ENCODE results near the gene CCDC178. TPM values are rescaled to one million over a fixed set of nuclear protein-coding genes. Genes with fewer than 3 reads are reported as not detected.

Gene CCDC178
- total and polyA plus RNA-seq, 2 of the 4 experiments (the other 2 are of a cell fraction): not detected

DNA sequence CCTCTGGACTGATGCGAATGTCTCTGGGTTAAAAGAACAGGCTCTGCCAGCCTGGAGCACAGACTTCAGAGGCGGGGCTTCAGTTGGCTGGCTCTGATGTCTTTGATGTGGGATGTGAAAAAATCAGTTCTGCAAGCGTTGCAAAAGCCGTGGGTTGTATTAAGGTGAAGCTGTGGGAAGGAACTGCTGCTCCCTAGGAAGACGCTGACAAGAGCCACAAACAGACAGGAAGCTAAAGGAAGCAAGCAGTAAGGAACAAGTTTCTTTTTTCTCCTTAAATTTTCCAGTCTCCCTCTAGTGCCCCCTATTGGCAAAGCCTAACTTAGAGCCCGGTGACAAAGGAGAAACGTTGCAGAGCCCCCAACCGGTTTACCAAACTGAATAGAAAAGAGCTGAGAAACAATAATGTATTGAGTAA is 239.0 kb downstream of the CCDC178 start:
- H3K18ac ChIP-seq (ENCODE audit: low read depth, low read length): no peak overlapping the region
- H3K27ac ChIP-seq (ENCODE audit: insufficient read depth, low read length): no peak overlapping the region
- BruUV-seq (replicated peaks): no TSS peak
- H2BK120ac ChIP-seq (ENCODE audit: low read depth, low read length): no peak overlapping the region
- H2BK15ac ChIP-seq (ENCODE audit: low read depth, low read length): no peak overlapping the region
- no peak overlapping the region for H2AK9ac ChIP-seq (replicated peaks; ENCODE audit: low read depth, low read length, poor library complexity)
- in situ Hi-C loops (cut with MboI; ENCODE audit: low sequenced_read_pairs) (no loop called here), dilution Hi-C loops (cut with HindIII; ENCODE audit: low sequenced_read_pairs, unreplicated experiment) (no loop called here), intact Hi-C loops (cut with micrococcal nuclease) (no loop called here)
- no peak overlapping the region for H3K4ac ChIP-seq (ENCODE audit: low read depth, low read length)
- no peak overlapping the region for H3K56ac ChIP-seq (ENCODE audit: extremely low read depth, insufficient read depth, low read length)
- H2BK20ac ChIP-seq (ENCODE audit: low read depth, low read length): no peak overlapping the region
- H3K79me1 ChIP-seq (ENCODE audit: low read depth in 1 of 2, low read length in 2 of 2): no peaks in the 10 kb centered on the region
- no peak overlapping the region for H2AFZ ChIP-seq (replicated peaks; ENCODE audit: low read length, poor library complexity)
- CTCF ChIA-PET: no interaction called here
- H4K5ac ChIP-seq (ENCODE audit: low read depth, low read length): no peak overlapping the region
- no peaks in the 10 kb centered on the region for H3K4me1 ChIP-seq (ENCODE audit: control insufficient read depth, insufficient read depth, low read length)
- no peak overlapping the region for H3K4me2 ChIP-seq (ENCODE audit: low read depth, low read length)
- H2BK5ac ChIP-seq (ENCODE audit: low read depth, low read length, poor library complexity, severe bottlenecking): no peak overlapping the region
- no peak overlapping the region for H3K4me3 ChIP-seq (ENCODE audit: insufficient read depth, low read depth, low read length)
- H3K9me1 ChIP-seq (ENCODE audit: insufficient read depth, low read length): no peaks in the 10 kb centered on the region
- POLR2A ChIA-PET (ENCODE audit: unreplicated experiment): no interaction called here
- H3K23ac ChIP-seq (ENCODE audit: low read depth, low read length): no peak overlapping the region
- H3K27me3 ChIP-seq (ENCODE audit: control insufficient read depth, insufficient read depth, low read length): no peaks in the 10 kb centered on the region
- no peak for DNase-seq
- no CpG with 5 or more reads among the region's 8 CpGs for WGBS, 2 experiments (ENCODE audit: extremely low coverage in 2 of 2, insufficient read length in 1 of 2)
- no peak overlapping the region for H4K8ac ChIP-seq (ENCODE audit: low read depth in 2 of 2, low read length in 2 of 2)
- no peak overlapping the region for H2AK5ac ChIP-seq (ENCODE audit: low read depth, low read length)
- no peaks in the 10 kb centered on the region for H3K9me3 ChIP-seq (ENCODE audit: control insufficient read depth, insufficient read depth, low read length)
- H4K20me1 ChIP-seq (ENCODE audit: insufficient read depth, low read length): no peaks in the 10 kb centered on the region
- no peak overlapping the region for H4K91ac ChIP-seq (ENCODE audit: insufficient read depth, low read depth, low read length)
- no peaks in the 10 kb centered on the region for H3K36me3 ChIP-seq (ENCODE audit: control insufficient read depth, insufficient read depth, low read length)
- H3K14ac ChIP-seq (replicated peaks; ENCODE audit: low read depth, low read length): no peak overlapping the region
- TF ChIP-seq CTCF (conservative IDR thresholded peaks at IDR 0.05; ENCODE audit: low read depth, low read length) (peak; percentile 34), BHLHE40 (IDR thresholded peaks at IDR 0.05; ENCODE audit: low read depth, low read length) (no peak), MAZ (IDR thresholded peaks at IDR 0.05; ENCODE audit: borderline replicate concordance, low read depth, low read length) (no peak), CEBPB (IDR thresholded peaks at IDR 0.05; ENCODE audit: low read depth, low read length) (no peak)
- H3K9ac ChIP-seq (ENCODE audit: low read depth, low read length): no peak overlapping the region
- no peak for ATAC-seq (ENCODE audit: low read depth)
